Memory B cell (primary cell): ENCODE data around the gene TTLL12.

Experiments used
- ATAC-seq: fragments of 150-1000 bp; cut with Tn5 transposase; 2 replicates; pipeline ENCODE4 v1.10.0; 2021; ENCODE audit warnings: low read depth, mild to moderate bottlenecking, moderate library complexity
- DNase-seq, 2 donors: peaks; one replicate each; pipeline ENCODE4 v3.0.0; 2022; ENCODE audit warnings: low spot score in 2 of 2
- H3K27ac Mint-ChIP-seq: one replicate; pipeline ENCODE4 v1.8.0; 2022; ENCODE audit warnings: mild to moderate bottlenecking, moderate library complexity, mixed read lengths
- H3K27me3 Mint-ChIP-seq: one replicate; pipeline ENCODE4 v1.8.0; 2022; ENCODE audit warnings: mixed read lengths
- H3K36me3 Mint-ChIP-seq: one replicate; pipeline ENCODE4 v1.8.0; 2022; ENCODE audit warnings: mild to moderate bottlenecking, mixed read lengths
- H3K4me1 Mint-ChIP-seq: one replicate; pipeline ENCODE4 v1.8.0; 2022; ENCODE audit warnings: mixed read lengths
- H3K4me3 Mint-ChIP-seq: one replicate; pipeline ENCODE4 v1.8.0; 2022; ENCODE audit warnings: mild to moderate bottlenecking, moderate library complexity, mixed read lengths
- H3K9me3 Mint-ChIP-seq: one replicate; pipeline ENCODE4 v1.8.0; 2022; ENCODE audit warnings: mixed read lengths

TTLL12 gene

DNA sequence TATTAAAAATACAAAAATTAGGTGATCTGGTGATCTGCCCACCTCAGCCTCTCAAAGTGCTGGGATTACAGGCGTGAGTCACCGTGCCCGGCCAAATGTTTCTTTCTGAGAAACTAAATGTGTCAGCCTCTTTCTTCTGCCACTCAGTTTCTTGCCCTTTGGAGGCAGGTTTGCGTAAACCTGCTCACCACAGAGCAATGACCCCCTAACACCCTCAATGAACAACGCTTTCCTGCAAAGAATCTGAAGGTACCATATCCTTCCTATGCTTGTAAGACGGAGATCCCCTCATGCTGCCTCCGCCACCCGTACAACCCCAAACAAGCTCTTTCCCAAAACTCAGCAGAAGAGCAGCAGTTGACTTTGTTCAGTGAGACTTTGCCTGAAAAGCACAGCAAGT, 38.7 kb upstream of the TTLL12 start:
- Mint-ChIP-seq H3K9me3 (no peaks in the 10 kb centered on the region), H3K27me3 (peaks cover 18% of the 10 kb centered on the region), H3K36me3 (no peaks in the 10 kb centered on the region), H3K4me1 (peaks cover 3% of the 10 kb centered on the region), H3K4me3 (no peak overlapping the region), H3K27ac (peak overlapping the region; percentile 2)
- ATAC-seq, result no peak
- DNase-seq, result no peak

DNA sequence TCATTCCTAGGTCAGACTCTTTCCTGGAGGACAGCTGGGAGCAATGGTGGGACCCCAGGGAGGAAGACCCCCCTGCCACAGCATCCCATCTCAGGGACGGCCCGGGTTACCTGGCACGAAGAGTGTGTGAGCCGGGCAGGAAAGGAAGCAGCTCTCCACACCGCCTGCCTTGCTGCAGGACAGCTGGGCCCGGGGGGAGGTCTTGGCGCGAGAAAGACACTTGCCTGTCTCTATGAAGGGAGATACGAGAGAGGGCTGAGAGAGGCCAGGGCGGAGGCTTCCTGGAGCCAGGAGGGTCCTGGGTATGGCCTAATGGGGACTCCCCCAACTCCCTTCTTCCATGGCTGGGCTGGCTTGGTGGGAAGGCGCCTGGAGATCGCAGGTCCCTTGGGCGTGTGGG, 36.1 kb upstream of the TTLL12 start:
- Mint-ChIP-seq H3K27ac (no peak overlapping the region), H3K9me3 (no peaks in the 10 kb centered on the region), H3K4me3 (no peak overlapping the region), H3K4me1 (no peaks in the 10 kb centered on the region), H3K27me3 (peaks cover 16% of the 10 kb centered on the region), H3K36me3 (no peaks in the 10 kb centered on the region)
- DNase-seq, result no peak
- no peak for ATAC-seq

DNA sequence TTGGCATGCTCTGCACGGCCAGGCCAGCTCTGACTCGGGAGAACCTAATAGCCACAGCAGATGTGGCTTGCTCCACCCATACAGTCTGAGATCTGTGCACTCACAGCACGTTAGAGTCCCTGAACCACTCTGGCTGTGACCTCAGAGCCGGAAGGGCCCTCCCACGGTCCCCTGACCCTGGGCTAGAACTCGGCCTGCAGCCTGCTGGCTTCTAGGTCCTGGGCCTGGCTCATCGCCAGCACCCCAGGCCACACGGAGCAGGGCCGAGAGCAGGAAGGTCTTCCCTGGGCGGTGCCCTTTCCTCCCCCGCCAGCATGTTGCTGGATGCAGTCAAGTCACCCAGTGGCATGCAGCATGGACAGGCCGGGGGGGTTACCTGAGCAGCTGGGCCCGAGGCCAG, 35.3 kb upstream of the TTLL12 start:
- no peak overlapping the region for H3K4me3 Mint-ChIP-seq
- H3K36me3 Mint-ChIP-seq, result no peaks in the 10 kb centered on the region
- peaks cover 18% of the 10 kb centered on the region for H3K27me3 Mint-ChIP-seq
- no peak overlapping the region for H3K27ac Mint-ChIP-seq
- H3K9me3 Mint-ChIP-seq, result no peaks in the 10 kb centered on the region
- no peak for ATAC-seq
- peaks cover 2% of the 10 kb centered on the region for H3K4me1 Mint-ChIP-seq
- DNase-seq, result no peak

DNA sequence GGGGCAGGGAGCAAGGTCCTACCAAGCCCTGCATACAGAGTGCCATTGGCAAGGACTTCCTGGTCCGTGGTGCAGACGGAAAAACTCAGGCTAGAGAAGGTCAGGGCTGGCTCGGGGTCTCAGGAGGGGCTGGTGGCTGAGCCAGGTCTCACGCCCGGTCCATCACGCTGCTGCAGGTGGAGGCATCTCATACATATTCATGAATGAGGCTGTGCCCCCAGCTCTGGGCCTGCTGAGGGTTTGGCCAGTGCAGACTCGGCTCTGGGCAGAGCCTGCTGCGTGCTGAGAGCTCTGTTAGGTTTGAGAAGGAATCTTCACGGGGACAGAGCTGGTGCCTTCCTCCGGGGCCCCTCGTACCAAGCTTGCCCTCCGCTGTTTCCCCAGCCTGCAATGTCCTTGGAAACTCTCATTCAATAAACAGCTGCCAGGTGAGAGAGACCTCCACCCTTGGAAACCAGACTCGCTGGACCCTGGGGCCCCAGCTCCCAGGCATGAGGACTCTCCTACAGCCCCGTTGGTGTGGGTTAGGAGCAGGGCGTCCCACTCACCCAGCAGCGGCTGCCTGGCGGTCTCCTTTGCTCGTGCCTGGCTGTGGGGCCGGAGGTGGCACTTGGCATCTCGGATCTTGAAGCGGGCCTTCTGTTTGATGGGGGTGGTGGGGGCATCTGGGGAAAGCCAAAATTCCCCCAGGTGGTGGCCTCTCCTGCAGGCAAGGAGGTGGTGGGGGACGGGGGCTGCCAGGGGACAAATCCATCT, 33.9 kb upstream of the TTLL12 start:
- Mint-ChIP-seq H3K36me3 (no peaks in the 10 kb centered on the region), H3K4me1 (peaks cover 4% of the 10 kb centered on the region), H3K9me3 (no peaks in the 10 kb centered on the region), H3K4me3 (no peak overlapping the region), H3K27me3 (peaks cover 13% of the 10 kb centered on the region), H3K27ac (no peak overlapping the region)
- ATAC-seq (no peak), DNase-seq (no peak)

GRCh38 chr22:43218786-43219185, 31.9 kb upstream of the TTLL12 start:
- H3K36me3 Mint-ChIP-seq, result no peaks in the 10 kb centered on the region
- no peak for ATAC-seq
- H3K9me3 Mint-ChIP-seq, result no peaks in the 10 kb centered on the region
- H3K4me3 Mint-ChIP-seq, result no peak overlapping the region
- no peak for DNase-seq
- H3K27me3 Mint-ChIP-seq, result peaks cover 18% of the 10 kb centered on the region
- H3K4me1 Mint-ChIP-seq, result peaks cover 4% of the 10 kb centered on the region
- H3K27ac Mint-ChIP-seq, result no peak overlapping the region

DNA sequence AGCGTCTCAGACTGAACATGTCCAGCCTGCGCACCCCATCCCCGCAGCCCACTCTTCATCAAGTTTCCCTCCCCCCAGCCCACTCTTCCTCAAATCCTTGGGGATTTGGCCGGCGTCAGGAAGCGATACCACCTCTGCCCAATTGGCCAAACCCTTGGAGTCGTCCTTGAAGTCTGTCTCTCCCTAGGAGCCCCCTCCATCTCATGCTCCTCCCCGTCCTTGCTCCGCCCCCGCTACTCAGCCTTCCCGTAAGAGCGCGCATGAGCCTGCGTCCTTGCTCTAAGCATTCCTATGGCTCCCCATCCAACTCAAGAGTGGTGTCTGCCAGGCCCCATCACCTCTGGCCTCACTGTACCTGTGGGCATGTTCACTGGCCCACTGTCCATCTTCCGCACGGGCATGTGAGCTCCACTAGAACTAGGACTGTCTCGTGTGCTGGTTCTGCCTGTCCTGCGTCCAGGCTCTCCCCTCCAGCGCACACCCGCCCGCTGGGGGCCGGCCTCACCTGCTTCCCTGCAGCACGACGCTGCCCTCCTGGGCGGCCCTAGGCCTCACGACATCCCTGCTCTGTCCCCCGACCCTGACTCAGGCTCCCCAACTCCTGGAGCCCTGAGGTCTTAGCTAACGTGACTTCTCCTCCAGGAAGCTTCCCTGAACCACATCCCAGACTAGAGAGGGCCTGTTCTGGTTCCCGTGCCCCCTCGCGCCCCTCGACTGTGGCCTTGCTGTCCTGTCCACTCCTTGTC, 30.5 kb upstream of the TTLL12 start:
- Mint-ChIP-seq H3K4me1 (peaks cover 4% of the 10 kb centered on the region), H3K4me3 (no peak overlapping the region), H3K9me3 (no peaks in the 10 kb centered on the region), H3K36me3 (no peaks in the 10 kb centered on the region), H3K27me3 (peaks cover 18% of the 10 kb centered on the region), H3K27ac (no peak overlapping the region)
- no peak for ATAC-seq
- DNase-seq, result no peak

- Mint-ChIP-seq H3K36me3 (no peaks in the 10 kb centered on the region), H3K27ac (no peak overlapping the region), H3K27me3 (peaks cover 21% of the 10 kb centered on the region), H3K9me3 (no peaks in the 10 kb centered on the region), H3K4me3 (no peak overlapping the region), H3K4me1 (peaks cover 4% of the 10 kb centered on the region)
- no peak for DNase-seq
- ATAC-seq, result peak; percentile 56
Measured at GRCh38 chr22:43216738-43217137, 29.8 kb upstream of the TTLL12 start.

DNA sequence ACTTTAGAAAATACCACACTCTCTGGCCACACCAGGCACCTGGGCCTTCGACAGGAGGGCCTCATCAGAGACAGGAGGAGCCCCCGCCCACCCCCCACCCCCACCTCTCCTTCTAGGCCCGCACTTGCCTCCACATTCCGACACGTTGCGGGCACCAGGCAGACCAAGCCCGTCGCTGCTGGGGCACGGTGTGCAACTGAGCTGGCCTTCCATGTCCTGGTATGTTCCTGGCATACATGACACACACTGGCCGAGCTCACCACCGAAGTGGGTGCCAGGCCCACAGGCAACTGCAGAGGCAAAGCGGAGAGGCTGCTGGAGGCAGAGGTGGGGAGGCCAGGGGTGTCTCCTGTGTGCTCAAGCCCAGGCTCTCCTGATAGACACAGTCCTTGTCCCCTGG, 27.0 kb upstream of the TTLL12 start:
- no peak overlapping the region for H3K27ac Mint-ChIP-seq
- H3K27me3 Mint-ChIP-seq, result peaks cover 23% of the 10 kb centered on the region
- peaks cover 4% of the 10 kb centered on the region for H3K4me1 Mint-ChIP-seq
- no peaks in the 10 kb centered on the region for H3K36me3 Mint-ChIP-seq
- H3K9me3 Mint-ChIP-seq, result no peaks in the 10 kb centered on the region
- no peak for ATAC-seq
- no peak for DNase-seq
- H3K4me3 Mint-ChIP-seq, result no peak overlapping the region

DNA sequence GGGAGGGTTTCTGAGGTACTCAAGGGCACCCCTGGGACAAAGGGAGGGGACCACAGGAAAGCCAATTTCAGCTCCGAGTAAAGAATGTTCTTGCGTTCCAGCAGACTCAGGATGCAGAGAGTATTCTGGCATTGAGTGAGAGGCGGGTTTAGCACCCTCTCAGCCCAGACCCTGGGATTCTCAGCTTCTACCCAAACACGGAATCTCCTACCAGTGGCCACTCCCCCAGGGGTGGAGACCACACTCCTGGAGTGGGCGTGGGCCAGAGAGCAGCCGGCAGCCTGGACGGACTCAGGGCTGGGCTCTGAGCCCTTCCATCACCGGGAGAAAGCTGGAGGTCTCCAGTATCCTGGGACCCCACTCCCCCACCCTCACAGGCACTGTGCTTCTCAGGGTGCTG, 26.1 kb upstream of the TTLL12 start:
- no peaks in the 10 kb centered on the region for H3K36me3 Mint-ChIP-seq
- ATAC-seq (no peak), DNase-seq (no peak)
- no peaks in the 10 kb centered on the region for H3K9me3 Mint-ChIP-seq
- H3K27ac Mint-ChIP-seq, result no peak overlapping the region
- H3K4me3 Mint-ChIP-seq, result no peak overlapping the region
- H3K27me3 Mint-ChIP-seq, result peaks cover 27% of the 10 kb centered on the region
- peaks cover 4% of the 10 kb centered on the region for H3K4me1 Mint-ChIP-seq

DNA sequence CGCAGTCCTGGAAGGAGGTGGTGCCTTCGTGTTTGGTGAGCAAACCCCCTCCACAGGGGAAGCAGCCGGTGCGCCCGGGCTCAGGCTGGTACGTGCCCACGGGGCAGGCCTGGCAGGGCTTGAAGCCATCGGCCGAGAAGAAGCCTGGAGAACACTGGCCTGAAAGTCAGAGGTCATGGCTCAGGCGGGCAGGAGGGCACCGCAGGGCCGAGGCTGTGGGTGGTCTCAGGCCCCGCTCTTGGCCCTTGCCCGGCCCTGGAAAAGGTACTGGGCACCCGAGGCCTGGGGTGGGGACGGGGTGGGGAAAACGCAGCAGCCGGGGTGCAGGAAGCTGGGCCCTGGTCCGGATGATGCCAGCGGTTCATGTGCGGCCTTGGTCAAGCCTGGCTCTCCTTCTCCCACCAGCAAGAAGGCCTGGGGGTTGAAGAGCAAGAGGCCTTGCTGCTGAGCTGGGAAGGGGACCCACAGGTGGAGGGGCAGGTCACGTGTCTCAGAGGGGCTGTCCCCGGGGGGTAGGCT, 25.6 kb upstream of the TTLL12 start:
- peaks cover 32% of the 10 kb centered on the region for H3K27me3 Mint-ChIP-seq

DNA sequence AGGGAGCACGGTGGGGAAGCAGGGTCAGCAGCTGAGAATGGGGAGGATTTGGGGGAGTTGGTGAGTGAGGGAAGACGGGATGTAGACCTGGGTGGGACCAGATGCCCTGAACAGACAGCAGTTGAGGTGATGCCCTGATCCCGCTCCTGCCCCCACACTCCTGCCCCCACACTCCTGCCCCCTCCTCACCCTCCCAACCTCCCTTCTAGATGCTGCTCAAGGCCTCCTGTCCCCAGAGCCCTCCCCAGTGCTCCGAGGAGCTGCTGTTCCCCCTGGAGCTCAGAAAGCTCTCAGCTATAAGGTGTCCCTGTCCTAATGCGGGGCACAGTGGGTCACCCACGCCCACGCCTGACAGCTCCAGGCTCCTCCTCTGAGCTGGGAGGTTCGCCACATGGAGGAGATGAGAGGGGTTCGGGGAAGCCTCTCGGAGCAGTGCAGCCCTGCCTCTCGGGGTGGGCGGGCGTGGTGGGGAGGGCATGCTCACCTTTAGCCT, 25.1 kb upstream of the TTLL12 start:
- DNase-seq, result no peak
- ATAC-seq, result no peak
- H3K27ac Mint-ChIP-seq, result no peak overlapping the region
- peaks cover 4% of the 10 kb centered on the region for H3K4me1 Mint-ChIP-seq
- H3K36me3 Mint-ChIP-seq, result no peaks in the 10 kb centered on the region
- no peak overlapping the region for H3K4me3 Mint-ChIP-seq
- peaks cover 29% of the 10 kb centered on the region for H3K27me3 Mint-ChIP-seq
- H3K9me3 Mint-ChIP-seq, result no peaks in the 10 kb centered on the region

More for the DNA sequence above, 25.6 kb upstream of the TTLL12 start:
- no peak for ATAC-seq
- Mint-ChIP-seq H3K4me1 (peaks cover 6% of the 10 kb centered on the region), H3K27ac (no peak overlapping the region), H3K9me3 (no peaks in the 10 kb centered on the region), H3K36me3 (no peaks in the 10 kb centered on the region), H3K4me3 (no peak overlapping the region)
- no peak for DNase-seq

- Mint-ChIP-seq H3K36me3 (no peaks in the 10 kb centered on the region), H3K4me3 (no peak overlapping the region), H3K4me1 (peaks cover 9% of the 10 kb centered on the region), H3K27ac (no peak overlapping the region), H3K9me3 (no peaks in the 10 kb centered on the region), H3K27me3 (peaks cover 32% of the 10 kb centered on the region)
- no peak for ATAC-seq
- DNase-seq, result no peak
Measured at GRCh38 chr22:43210631-43211515, 23.9 kb upstream of the TTLL12 start.

- no peak overlapping the region for H3K27ac Mint-ChIP-seq
- ATAC-seq (no peak), DNase-seq (no peak)
- H3K4me3 Mint-ChIP-seq, result no peak overlapping the region
- peaks cover 27% of the 10 kb centered on the region for H3K27me3 Mint-ChIP-seq
- no peaks in the 10 kb centered on the region for H3K9me3 Mint-ChIP-seq
- peaks cover 10% of the 10 kb centered on the region for H3K4me1 Mint-ChIP-seq
- H3K36me3 Mint-ChIP-seq, result no peaks in the 10 kb centered on the region
Measured at GRCh38 chr22:43209971-43210370, 23.0 kb upstream of the TTLL12 start.

DNA sequence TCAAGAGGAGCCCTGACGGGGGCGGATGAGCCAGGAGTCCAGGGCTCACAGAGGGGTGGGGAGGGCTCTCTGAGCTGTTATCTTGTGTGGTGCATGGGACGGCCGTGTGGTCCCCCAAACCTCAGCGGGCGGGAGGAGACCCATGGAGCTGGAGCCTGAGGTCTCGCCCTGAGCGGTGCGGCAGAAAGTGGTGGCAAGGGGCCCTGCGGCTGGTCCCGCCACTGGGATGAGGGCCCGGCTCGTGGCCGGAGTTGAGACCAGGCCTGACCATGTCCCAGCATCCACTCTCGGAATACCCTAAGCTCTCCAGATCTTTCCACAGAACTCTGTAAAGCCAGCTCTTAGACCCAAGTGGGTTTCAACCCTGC, 22.6 kb upstream of the TTLL12 start:
- H3K27ac Mint-ChIP-seq, result no peak overlapping the region
- H3K4me1 Mint-ChIP-seq, result peaks cover 10% of the 10 kb centered on the region
- no peak overlapping the region for H3K4me3 Mint-ChIP-seq
- peaks cover 26% of the 10 kb centered on the region for H3K27me3 Mint-ChIP-seq
- DNase-seq, result no peak
- ATAC-seq, result no peak
- no peaks in the 10 kb centered on the region for H3K9me3 Mint-ChIP-seq
- no peaks in the 10 kb centered on the region for H3K36me3 Mint-ChIP-seq
